ACC112 (cell line): Measurements from ENCODE around the gene ACKR2.

ENCODE experiments used
- H2AFZ ChIP-seq: fragments of 200-600 bp; sonication (generic); one replicate; pipeline ENCODE4 v1.6.0; 2017; ENCODE audit warnings: antibody characterized with exemption, low read length; ENCODE audit not compliant: unreplicated experiment
- H3K27ac ChIP-seq: fragments of 200-600 bp; sonication (generic); 2 replicates; pipeline ENCODE4 v1.5.1; 2014; ENCODE audit warnings: low read depth, mild to moderate bottlenecking, antibody characterized with exemption, low read length, moderate library complexity
- H3K27me3 ChIP-seq: fragments of 200-600 bp; sonication (generic); 2 replicates; pipeline ENCODE4 v1.6.1; 2014; ENCODE audit warnings: mild to moderate bottlenecking, antibody characterized with exemption, low read length, moderate library complexity, mixed read lengths; ENCODE audit not compliant: insufficient read depth
- H3K36me3 ChIP-seq: fragments of 200-600 bp; sonication (generic); 2 replicates; pipeline ENCODE4 v1.6.1; 2016; ENCODE audit warnings: mild to moderate bottlenecking, antibody characterized with exemption, low read length, moderate library complexity, mixed read lengths; ENCODE audit not compliant: insufficient read depth
- H3K4me1 ChIP-seq: fragments of 200-600 bp; sonication (generic); one replicate; pipeline ENCODE4 v1.6.1; 2016; ENCODE audit warnings: low read length, mixed read lengths; ENCODE audit not compliant: insufficient read depth, unreplicated experiment, control insufficient read depth
- H3K4me3 ChIP-seq: fragments of 200-600 bp; sonication (generic); 2 replicates; pipeline ENCODE4 v1.5.1; 2014; ENCODE audit warnings: mild to moderate bottlenecking, low read depth, low read length
- H3K79me2 ChIP-seq: fragments of 200-600 bp; sonication (generic); one replicate; pipeline ENCODE4 v1.6.0; 2016; ENCODE audit warnings: low read length; ENCODE audit not compliant: control insufficient read depth, unreplicated experiment, insufficient read depth

Gene ACKR2

GRCh38 chr3:42814246-42814645, 5.0 kb downstream of the ACKR2 start:
- Histone ChIP-seq H3K4me3 (no peak overlapping the region), H3K4me1 (peaks cover 11% of the 10 kb centered on the region), H2AFZ (no peak overlapping the region), H3K27ac (no peak overlapping the region), H3K36me3 (no peaks in the 10 kb centered on the region), H3K27me3 (peaks cover 6% of the 10 kb centered on the region), H3K79me2 (no peaks in the 10 kb centered on the region)

- Histone ChIP-seq H3K27ac (no peak overlapping the region), H3K4me3 (no peak overlapping the region), H3K27me3 (peaks cover 6% of the 10 kb centered on the region), H3K36me3 (no peaks in the 10 kb centered on the region), H3K79me2 (no peaks in the 10 kb centered on the region), H2AFZ (no peak overlapping the region), H3K4me1 (peaks cover 16% of the 10 kb centered on the region)
Observed at GRCh38 chr3:42814914-42815507, 5.8 kb downstream of the ACKR2 start.

GRCh38 chr3:42815826-42816225, 6.6 kb downstream of the ACKR2 start:
- Histone ChIP-seq H3K27me3 (peaks cover 6% of the 10 kb centered on the region), H3K36me3 (no peaks in the 10 kb centered on the region), H3K79me2 (no peaks in the 10 kb centered on the region), H3K4me1 (peaks cover 20% of the 10 kb centered on the region), H2AFZ (no peak overlapping the region), H3K27ac (no peak overlapping the region), H3K4me3 (no peak overlapping the region)

- Histone ChIP-seq H3K79me2 (no peaks in the 10 kb centered on the region), H3K4me1 (peaks cover 33% of the 10 kb centered on the region), H2AFZ (no peak overlapping the region), H3K27me3 (peaks cover 6% of the 10 kb centered on the region), H3K27ac (0 out of 2 replicates have a peak overlapping the region, but pooled peaks have one; percentile 9), H3K36me3 (no peaks in the 10 kb centered on the region), H3K4me3 (no peak overlapping the region)
Observed at GRCh38 chr3:42819351-42819965, 10.2 kb downstream of the ACKR2 start.

GRCh38 chr3:42820746-42821051, 11.5 kb downstream of the ACKR2 start:
- H3K27ac ChIP-seq = no peak overlapping the region
- peaks cover 6% of the 10 kb centered on the region for H3K27me3 ChIP-seq
- no peaks in the 10 kb centered on the region for H3K79me2 ChIP-seq
- H3K4me3 ChIP-seq = no peak overlapping the region
- H3K36me3 ChIP-seq = no peaks in the 10 kb centered on the region
- H3K4me1 ChIP-seq = peaks cover 22% of the 10 kb centered on the region
- no peak overlapping the region for H2AFZ ChIP-seq

- no peaks in the 10 kb centered on the region for H3K79me2 ChIP-seq
- no peaks in the 10 kb centered on the region for H3K36me3 ChIP-seq
- H3K27ac ChIP-seq = no peak overlapping the region
- peaks cover 22% of the 10 kb centered on the region for H3K4me1 ChIP-seq
- peaks cover 6% of the 10 kb centered on the region for H3K27me3 ChIP-seq
- H2AFZ ChIP-seq = no peak overlapping the region
- H3K4me3 ChIP-seq = no peak overlapping the region
Observed at GRCh38 chr3:42822828-42823227, 13.6 kb downstream of the ACKR2 start.

GRCh38 chr3:42823351-42823750, 14.1 kb downstream of the ACKR2 start:
- Histone ChIP-seq H3K36me3 (no peaks in the 10 kb centered on the region), H3K4me1 (peaks cover 22% of the 10 kb centered on the region), H3K27me3 (peaks cover under 1% of the 10 kb centered on the region; the same call in 1 of the 2 replicates), H3K79me2 (no peaks in the 10 kb centered on the region), H3K27ac (no peak overlapping the region), H2AFZ (no peak overlapping the region), H3K4me3 (no peak overlapping the region)

GRCh38 chr3:42826141-42826540, 16.9 kb downstream of the ACKR2 start:
- peaks cover 10% of the 10 kb centered on the region for H3K4me1 ChIP-seq
- no peaks in the 10 kb centered on the region for H3K79me2 ChIP-seq
- H3K36me3 ChIP-seq = no peaks in the 10 kb centered on the region
- H3K27me3 ChIP-seq = no peaks in the 10 kb centered on the region
- no peak overlapping the region for H3K4me3 ChIP-seq
- H3K27ac ChIP-seq = no peak overlapping the region
- H2AFZ ChIP-seq = no peak overlapping the region

GRCh38 chr3:42827023-42827422, 17.8 kb downstream of the ACKR2 start:
- H3K79me2 ChIP-seq = no peaks in the 10 kb centered on the region
- H3K4me3 ChIP-seq = no peak overlapping the region
- H3K36me3 ChIP-seq = no peaks in the 10 kb centered on the region
- peaks cover 8% of the 10 kb centered on the region for H3K4me1 ChIP-seq
- no peak overlapping the region for H2AFZ ChIP-seq
- H3K27me3 ChIP-seq = no peaks in the 10 kb centered on the region
- H3K27ac ChIP-seq = no peak overlapping the region

GRCh38 chr3:42827654-42828053, 18.4 kb downstream of the ACKR2 start:
- no peaks in the 10 kb centered on the region for H3K27me3 ChIP-seq
- no peak overlapping the region for H2AFZ ChIP-seq
- H3K4me1 ChIP-seq = peaks cover 8% of the 10 kb centered on the region
- H3K4me3 ChIP-seq = no peak overlapping the region
- H3K27ac ChIP-seq = no peak overlapping the region
- H3K36me3 ChIP-seq = no peaks in the 10 kb centered on the region
- no peaks in the 10 kb centered on the region for H3K79me2 ChIP-seq

GRCh38 chr3:42829083-42829627, 19.9 kb downstream of the ACKR2 start:
- Histone ChIP-seq H3K36me3 (no peaks in the 10 kb centered on the region), H3K4me1 (no peaks in the 10 kb centered on the region), H2AFZ (no peak overlapping the region), H3K4me3 (no peak overlapping the region), H3K27ac (no peak overlapping the region), H3K27me3 (no peaks in the 10 kb centered on the region), H3K79me2 (no peaks in the 10 kb centered on the region)
